Rectal smooth muscle tissue (tissue), 1 donor: Measurements from ENCODE around the gene GADD45G.

Source experiments
- H3K27ac ChIP-seq: one replicate; pipeline ENCODE4 v1.7.0; 2013; ENCODE audit warnings: low read depth, low read length, inconsistent platforms
- H3K27me3 ChIP-seq: one replicate; pipeline ENCODE4 v1.7.0; 2013; ENCODE audit warnings: low read length; ENCODE audit not compliant: control insufficient read depth, insufficient read depth
- H3K36me3 ChIP-seq: one replicate; pipeline ENCODE4 v1.7.0; 2013; ENCODE audit warnings: low read length; ENCODE audit not compliant: control insufficient read depth, insufficient read depth
- H3K4me1 ChIP-seq: one replicate; pipeline ENCODE4 v1.7.0; 2013; ENCODE audit warnings: low read length; ENCODE audit not compliant: control insufficient read depth, insufficient read depth
- H3K4me3 ChIP-seq: one replicate; pipeline ENCODE4 v1.7.0; 2013; ENCODE audit warnings: low read length
- H3K9ac ChIP-seq: one replicate; pipeline ENCODE4 v1.7.0; 2013; ENCODE audit warnings: low read length

GADD45G gene

DNA sequence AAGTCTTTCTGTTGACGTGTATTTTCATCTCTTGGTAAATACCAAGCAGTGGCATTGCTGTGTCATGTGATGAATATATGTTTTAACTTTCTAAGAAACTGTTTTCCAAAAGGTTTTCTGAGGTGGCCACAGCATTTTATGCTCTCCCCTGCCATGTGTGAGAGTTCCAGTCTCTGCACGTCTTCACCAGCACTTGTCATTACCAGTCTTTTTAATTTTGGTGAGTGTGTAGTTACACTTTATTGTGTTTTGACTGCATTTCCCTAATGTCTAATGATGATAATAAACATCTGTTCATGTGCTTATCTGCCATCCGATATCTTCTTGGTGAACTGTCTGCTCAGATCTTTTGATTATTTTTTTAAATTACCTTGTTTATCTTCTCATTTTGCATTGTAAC, 27.4 kb upstream of the GADD45G start:
- H3K27ac ChIP-seq = no peak overlapping the region
- no peaks in the 10 kb centered on the region for H3K4me1 ChIP-seq
- no peak overlapping the region for H3K9ac ChIP-seq
- no peak overlapping the region for H3K4me3 ChIP-seq
- H3K27me3 ChIP-seq = no peaks in the 10 kb centered on the region
- no peaks in the 10 kb centered on the region for H3K36me3 ChIP-seq

DNA sequence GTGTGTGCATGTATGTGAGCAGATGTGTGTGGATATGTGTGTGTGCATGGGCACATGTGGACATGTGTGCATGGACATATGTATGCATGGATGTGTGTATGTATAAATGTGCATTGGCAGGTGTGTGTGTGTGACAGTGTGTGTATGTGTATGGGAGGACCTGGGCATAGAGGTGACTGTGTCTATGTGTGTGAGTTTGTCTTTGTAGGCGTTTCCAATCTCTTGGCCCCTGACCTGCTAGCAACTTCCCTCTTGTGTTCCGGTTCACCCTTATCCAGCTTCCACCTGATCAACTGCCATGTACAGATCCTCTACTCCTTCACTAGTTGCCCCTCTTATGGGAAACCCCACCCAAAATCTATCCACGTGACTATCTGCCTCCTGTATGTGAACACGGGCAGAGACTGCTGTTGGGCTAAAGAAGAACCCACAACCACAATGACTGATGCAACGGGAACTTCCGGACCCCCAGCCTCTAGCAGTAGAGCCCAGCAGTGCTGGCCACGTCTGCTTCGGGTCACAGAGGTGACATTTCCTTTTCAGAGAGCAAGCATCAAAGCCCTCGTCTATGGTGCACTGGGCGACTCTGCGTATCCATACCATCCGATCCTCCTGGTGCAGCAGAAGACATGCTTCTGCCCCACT, 24.9 kb upstream of the GADD45G start:
- Histone ChIP-seq H3K27ac (no peak overlapping the region), H3K36me3 (no peaks in the 10 kb centered on the region), H3K27me3 (no peaks in the 10 kb centered on the region), H3K4me1 (no peaks in the 10 kb centered on the region), H3K4me3 (no peak overlapping the region), H3K9ac (no peak overlapping the region)

DNA sequence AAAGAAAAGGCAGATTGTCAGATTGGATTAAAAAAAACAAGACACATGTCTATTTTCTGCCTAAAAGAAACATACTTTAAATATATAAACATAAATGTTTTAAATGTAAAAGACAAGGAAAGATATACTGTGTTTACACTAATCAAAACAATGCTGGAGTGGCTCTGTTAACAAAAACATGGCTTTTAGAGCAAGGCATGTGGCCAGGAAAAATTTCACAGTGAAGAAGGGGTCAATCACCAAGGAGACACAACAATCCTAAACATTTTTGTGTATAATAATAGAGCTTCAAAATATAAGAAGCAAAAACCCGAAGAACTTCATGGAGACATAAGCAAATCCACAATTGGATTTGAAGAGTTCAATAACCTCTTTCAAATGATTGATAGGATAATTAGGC, 18.5 kb upstream of the GADD45G start:
- Histone ChIP-seq H3K27ac (no peak overlapping the region), H3K9ac (no peak overlapping the region), H3K27me3 (no peaks in the 10 kb centered on the region), H3K4me1 (no peaks in the 10 kb centered on the region), H3K36me3 (no peaks in the 10 kb centered on the region), H3K4me3 (no peak overlapping the region)

DNA sequence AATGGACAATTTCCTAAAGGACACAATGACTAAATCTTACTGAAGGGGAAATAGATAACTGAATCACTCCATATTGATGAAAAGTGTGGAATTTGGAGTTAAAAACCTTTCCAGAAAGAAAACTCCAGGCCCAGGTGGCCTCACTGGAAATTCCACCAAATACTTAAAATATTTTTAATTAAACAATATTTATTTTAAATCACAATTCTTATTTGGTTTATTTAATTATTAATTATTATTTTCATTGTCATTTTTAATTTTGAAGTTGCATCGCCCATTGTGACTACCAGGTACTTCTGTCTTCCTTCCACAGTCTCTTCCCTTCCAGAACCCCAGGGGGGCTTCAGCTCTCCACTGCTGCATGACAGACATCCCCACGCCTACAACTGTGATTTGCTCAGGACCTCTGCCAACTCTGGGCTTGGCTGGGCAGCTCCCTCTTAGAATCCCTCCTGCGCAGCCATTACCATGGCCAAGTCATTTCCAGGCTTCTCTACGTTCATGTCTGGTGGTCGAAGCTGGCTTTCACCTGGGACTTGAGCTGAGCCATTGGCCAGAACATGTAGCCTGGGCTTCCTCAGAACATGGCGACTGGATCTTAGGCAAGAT, 16.4 kb upstream of the GADD45G start:
- Histone ChIP-seq H3K27ac (no peak overlapping the region), H3K27me3 (no peaks in the 10 kb centered on the region), H3K9ac (no peak overlapping the region), H3K4me1 (no peaks in the 10 kb centered on the region), H3K36me3 (no peaks in the 10 kb centered on the region), H3K4me3 (no peak overlapping the region)

DNA sequence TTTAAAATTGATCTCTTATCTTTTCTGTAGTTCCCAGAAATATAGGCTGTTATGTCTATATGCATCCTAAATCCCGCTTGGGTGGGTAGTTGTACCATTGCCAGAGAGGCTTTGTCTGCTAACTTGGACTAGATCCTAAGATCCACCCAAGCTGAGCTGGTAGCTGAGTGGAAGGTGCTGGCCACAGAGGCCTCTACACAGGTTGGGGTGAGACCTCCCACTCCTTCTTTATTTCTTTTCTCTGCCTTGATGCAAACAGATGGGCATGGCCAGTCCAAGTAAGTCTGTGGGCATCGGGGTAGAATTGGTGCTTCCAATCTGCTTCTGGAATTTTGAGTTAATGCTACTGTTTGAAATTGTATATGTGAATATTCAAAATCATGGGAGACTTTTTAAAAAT, 14.4 kb upstream of the GADD45G start:
- H3K27ac ChIP-seq = no peak overlapping the region
- H3K36me3 ChIP-seq = no peaks in the 10 kb centered on the region
- H3K9ac ChIP-seq = no peak overlapping the region
- no peak overlapping the region for H3K4me3 ChIP-seq
- H3K4me1 ChIP-seq = no peaks in the 10 kb centered on the region
- no peaks in the 10 kb centered on the region for H3K27me3 ChIP-seq

DNA sequence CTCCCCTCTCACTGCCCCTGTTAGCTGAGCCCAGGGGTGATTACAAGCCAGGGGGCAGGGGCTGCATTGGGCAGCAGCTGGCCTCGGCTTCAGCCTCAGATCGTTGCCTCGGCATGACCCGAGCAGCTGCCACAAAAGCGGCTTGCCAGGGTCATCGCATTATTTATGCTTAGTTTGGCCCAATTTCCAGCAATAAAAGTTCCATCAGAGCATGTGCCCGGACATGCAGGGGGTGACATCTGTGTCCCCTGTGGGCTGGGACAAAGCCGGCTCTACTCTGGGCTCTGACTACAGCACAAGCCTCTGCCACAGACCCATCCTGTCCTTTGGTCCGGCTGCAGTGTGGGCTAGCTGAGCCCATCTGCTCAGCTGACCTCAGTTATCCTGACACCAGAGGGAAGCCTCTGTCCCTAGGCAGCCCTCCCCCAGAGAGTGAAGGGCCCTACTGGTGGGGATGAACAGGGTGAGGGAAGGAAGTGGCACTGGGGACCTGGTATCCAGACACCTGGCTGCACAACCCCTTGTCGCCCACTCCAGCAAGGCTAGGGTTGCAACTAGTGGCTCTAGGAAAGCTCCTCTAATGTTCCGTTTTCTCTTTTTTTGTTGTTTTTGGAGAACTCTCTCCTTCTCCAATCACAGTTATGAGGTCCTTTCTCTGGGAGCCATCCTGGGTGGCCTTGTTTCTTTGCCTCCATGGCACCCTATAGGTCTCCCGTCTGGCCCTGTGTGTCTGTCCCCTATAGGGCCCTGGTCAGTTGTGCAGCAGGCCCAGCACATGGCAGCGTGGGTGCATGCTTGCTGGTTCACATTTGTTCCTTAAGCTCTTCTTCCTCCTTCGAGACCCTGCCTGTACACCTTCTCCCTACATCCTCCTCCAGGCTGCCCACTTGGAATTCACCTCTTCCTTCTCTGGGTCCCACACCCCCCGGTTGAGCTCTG, 13.3 kb upstream of the GADD45G start:
- H3K9ac ChIP-seq = no peak overlapping the region
- H3K27ac ChIP-seq = no peak overlapping the region

DNA sequence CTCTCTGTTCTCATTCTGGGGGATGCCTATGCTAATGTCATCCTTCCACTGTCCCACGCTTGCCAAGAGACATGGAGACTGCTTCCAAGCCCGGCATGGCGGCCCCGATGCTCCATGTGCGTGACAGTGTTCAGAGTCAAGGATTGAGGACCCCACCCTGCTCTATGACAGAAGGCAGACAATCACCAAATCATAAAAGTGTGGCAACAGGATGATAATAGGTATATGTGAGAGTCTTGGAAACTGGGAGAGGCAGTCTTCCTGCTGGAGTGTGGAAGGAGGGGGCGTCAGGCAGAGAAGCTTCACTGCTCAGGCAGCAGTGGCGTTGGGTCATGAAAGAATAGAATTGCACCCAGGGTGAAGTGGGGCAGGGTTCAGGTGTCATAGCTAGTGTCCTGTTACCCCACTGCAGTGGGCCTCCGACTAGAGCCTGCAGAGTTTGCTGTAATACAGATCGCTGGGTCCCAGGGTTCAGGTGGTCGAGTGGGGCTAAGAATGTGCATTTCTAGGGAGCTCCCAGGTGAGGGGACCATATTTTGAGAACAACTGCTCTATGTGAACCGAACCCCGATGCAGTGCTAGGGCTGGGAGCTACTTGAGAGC, 12.5 kb upstream of the GADD45G start:
- Histone ChIP-seq H3K36me3 (no peaks in the 10 kb centered on the region), H3K4me3 (no peak overlapping the region), H3K9ac (no peak overlapping the region), H3K4me1 (no peaks in the 10 kb centered on the region), H3K27ac (no peak overlapping the region), H3K27me3 (no peaks in the 10 kb centered on the region)

More for the DNA sequence above, 13.3 kb upstream of the GADD45G start:
- H3K4me3 ChIP-seq = no peak overlapping the region
- no peaks in the 10 kb centered on the region for H3K36me3 ChIP-seq
- H3K4me1 ChIP-seq = no peaks in the 10 kb centered on the region
- no peaks in the 10 kb centered on the region for H3K27me3 ChIP-seq

DNA sequence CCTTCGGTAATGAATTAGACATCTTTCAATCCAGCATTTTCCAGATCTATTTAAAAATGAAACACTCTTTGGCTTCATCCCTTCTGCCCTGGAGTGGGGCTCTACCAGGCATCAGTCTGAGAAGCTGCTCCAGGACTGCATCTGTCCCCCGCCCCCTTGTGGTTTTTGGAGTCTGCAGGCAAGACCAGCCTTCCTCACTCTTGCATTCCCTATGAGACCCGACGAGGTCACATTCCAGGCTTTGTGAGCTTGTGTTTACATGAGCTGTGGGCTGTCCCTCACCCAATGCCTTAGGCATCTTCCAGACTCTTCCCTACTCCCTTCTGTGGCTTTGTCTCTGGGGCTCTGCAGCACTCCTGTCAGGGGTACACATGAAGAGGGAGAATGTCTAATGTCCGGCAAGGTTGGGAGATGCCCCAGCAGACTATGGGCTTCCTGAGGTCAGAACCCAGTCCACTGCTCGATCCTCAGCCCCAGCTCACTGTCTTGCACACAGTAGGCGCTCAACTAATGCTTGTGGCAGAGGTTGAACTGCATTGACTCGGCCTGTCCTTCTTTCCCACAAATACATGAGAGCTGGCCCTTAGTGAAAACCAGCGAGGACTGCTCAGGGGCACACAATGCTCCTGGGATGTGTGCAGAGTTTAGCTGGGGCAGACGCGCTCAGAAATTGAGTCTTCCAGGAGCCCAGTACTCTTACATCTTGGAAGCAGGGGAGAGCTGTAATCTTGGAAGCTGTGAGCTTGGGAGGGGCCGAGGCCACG, 11.7 kb upstream of the GADD45G start:
- no peak overlapping the region for H3K4me3 ChIP-seq
- no peak overlapping the region for H3K9ac ChIP-seq
- H3K27me3 ChIP-seq = no peaks in the 10 kb centered on the region
- H3K36me3 ChIP-seq = no peaks in the 10 kb centered on the region
- H3K4me1 ChIP-seq = no peaks in the 10 kb centered on the region
- H3K27ac ChIP-seq = no peak overlapping the region

DNA sequence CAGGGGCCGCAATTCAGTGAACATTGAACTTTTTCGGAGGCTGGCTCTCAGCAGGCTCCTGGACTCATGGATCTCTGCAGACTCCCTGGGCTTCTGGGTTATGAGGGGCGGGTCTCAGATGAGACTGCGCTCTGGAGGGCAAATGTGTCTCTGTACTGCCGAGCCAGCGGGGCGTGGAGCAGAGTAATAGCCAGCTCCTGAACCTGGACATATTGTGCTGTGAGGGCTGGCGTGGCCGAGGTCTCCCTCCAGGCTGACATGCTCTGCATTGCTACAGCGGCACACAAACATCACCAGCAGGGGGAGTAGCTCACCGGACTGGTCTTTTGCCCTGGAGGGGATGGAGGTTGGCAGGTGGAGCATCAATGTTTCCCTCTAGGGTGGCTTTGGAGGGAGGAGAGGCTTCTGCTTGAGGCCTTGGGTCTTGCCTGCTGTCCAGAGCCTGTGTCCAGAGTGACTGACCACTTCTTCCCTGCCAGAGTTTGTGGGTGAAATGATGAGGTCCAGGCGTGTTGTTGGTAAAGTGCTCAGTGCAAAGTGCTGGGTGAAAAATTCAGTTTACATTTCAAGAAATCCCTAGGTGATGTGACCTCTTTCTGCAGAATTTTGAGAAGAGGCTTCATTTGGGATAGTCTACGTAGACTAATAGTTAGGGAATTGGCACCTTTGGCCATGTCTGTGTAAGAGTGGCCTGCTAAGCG, 10.9 kb upstream of the GADD45G start:
- H3K9ac ChIP-seq = no peak overlapping the region
- H3K36me3 ChIP-seq = no peaks in the 10 kb centered on the region
- H3K27ac ChIP-seq = no peak overlapping the region
- no peak overlapping the region for H3K4me3 ChIP-seq
- no peaks in the 10 kb centered on the region for H3K27me3 ChIP-seq
- no peaks in the 10 kb centered on the region for H3K4me1 ChIP-seq

DNA sequence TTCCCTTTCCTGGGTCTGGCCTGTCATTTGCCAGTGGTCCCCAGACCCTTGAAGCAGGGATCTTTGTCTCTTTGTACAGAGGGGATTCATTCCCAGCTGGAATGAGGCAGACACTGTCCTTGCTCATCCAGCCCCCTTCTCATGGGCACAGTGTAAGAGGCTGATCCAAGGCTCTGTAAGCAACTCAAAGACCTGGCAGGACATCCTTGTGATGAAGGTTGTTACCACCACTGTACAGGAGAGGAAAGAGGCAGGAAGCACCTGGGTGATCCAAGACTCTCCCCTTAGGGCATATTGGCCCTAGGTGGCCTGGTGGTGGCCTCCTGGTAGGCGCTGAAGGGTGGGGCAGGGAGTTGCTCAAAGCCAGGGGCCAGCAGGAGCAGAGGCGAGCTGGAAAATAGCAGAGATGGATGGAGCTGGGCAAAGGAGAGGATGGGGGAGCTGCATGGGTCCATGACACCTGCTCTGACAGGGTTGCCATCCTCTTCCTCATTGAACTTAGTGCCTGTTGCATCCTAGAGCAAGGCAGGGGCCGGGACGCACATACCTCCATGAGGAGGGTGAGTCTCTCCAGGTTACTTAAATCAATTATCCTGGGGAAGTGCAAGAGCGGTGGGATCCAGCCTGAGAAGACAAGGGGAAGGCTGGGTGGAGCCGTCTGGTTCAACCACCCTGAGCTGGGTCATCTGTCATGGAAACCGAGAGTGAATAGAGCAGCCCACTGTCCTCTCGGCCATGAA, 9.8 kb upstream of the GADD45G start:
- Histone ChIP-seq H3K4me1 (no peaks in the 10 kb centered on the region), H3K36me3 (no peaks in the 10 kb centered on the region), H3K9ac (no peak overlapping the region), H3K4me3 (no peak overlapping the region), H3K27me3 (no peaks in the 10 kb centered on the region), H3K27ac (no peak overlapping the region)

DNA sequence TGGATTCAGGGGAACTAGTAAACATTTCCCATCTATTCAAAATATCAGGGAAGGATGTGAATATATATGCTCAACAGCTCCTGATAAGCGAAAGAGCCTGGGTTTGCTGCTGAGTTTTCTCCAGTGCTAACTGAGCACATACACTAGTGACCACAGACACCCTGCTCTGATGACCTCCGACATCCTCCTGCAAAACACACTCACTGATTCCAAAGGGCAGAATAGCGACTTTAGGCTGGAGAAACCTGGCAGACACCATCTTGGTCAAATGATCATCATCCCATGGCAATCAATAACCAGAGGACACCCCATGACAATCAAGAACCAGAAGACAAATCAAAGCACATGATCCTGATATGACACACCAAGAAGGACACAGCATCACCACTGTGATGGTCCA, 9.2 kb upstream of the GADD45G start:
- Histone ChIP-seq H3K9ac (no peak overlapping the region), H3K27ac (no peak overlapping the region), H3K4me3 (no peak overlapping the region), H3K36me3 (no peaks in the 10 kb centered on the region), H3K27me3 (no peaks in the 10 kb centered on the region), H3K4me1 (no peaks in the 10 kb centered on the region)
